ENCODE measurements around the gene METTL9.
"Not testable (repeated sequence)": the region's sequence is repeated elsewhere in the genome, so short reads cannot be mapped to it uniquely, and the experiment has no call there.

DNA sequence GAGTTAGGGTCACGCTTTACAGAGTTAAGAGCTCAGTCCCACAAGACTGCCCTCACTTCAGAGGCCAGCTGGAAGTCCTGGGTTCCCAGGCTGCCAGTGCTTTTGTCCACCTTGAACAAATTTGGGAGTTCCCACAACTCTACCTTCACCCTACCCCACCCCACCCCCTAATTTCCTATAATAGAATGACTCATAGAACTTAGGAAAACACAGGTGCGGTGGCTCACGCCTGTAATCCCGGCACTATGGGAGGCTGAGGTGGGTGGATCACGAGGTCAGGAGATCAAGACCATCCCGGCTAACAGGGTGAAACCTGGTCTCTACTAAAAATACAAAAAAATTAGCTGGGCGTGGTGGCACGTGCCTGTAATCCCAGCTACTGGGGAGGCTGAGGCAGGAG lies 6.5 kb downstream of the METTL9 start:
- TF ChIP-seq, protein P1, sequence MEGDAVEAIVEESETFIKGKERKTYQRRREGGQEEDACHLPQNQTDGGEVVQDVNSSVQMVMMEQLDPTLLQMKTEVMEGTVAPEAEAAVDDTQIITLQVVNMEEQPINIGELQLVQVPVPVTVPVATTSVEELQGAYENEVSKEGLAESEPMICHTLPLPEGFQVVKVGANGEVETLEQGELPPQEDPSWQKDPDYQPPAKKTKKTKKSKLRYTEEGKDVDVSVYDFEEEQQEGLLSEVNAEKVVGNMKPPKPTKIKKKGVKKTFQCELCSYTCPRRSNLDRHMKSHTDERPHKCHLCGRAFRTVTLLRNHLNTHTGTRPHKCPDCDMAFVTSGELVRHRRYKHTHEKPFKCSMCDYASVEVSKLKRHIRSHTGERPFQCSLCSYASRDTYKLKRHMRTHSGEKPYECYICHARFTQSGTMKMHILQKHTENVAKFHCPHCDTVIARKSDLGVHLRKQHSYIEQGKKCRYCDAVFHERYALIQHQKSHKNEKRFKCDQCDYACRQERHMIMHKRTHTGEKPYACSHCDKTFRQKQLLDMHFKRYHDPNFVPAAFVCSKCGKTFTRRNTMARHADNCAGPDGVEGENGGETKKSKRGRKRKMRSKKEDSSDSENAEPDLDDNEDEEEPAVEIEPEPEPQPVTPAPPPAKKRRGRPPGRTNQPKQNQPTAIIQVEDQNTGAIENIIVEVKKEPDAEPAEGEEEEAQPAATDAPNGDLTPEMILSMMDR (IDR thresholded peaks at IDR 0.05): not testable (repeated sequence)
- TF ChIP-seq POLR2A (IDR thresholded peaks at IDR 0.05): not testable (repeated sequence)

Data from right lobe of liver (tissue), 4 donors.